Stimulated activated memory B cell treated with anti-CD40 and anti-IgM and Interleukin-4, amounts not matched to agents 10 μg/mL and 1 μg/mL and 100 μg/mL, for 72 hours (primary cell): ENCODE measurements around the gene CDH13.

Experiments
- ATAC-seq: fragments of 150-1000 bp; cut with Tn5 transposase; 2 replicates; pipeline ENCODE4 v1.10.0; 2021
- H3K27ac Mint-ChIP-seq: one replicate; pipeline ENCODE4 v1.8.0; 2022; ENCODE audit warnings: mild to moderate bottlenecking, mixed read lengths
- H3K27me3 Mint-ChIP-seq: one replicate; pipeline ENCODE4 v1.8.0; 2022; ENCODE audit warnings: mixed read lengths
- H3K36me3 Mint-ChIP-seq: one replicate; pipeline ENCODE4 v1.8.0; 2022; ENCODE audit warnings: mixed read lengths
- H3K4me1 Mint-ChIP-seq: one replicate; pipeline ENCODE4 v1.8.0; 2022; ENCODE audit warnings: mixed read lengths
- H3K4me3 Mint-ChIP-seq: one replicate; pipeline ENCODE4 v1.8.0; 2022; ENCODE audit warnings: mild to moderate bottlenecking, moderate library complexity, mixed read lengths
- H3K9me3 Mint-ChIP-seq: one replicate; pipeline ENCODE4 v1.8.0; 2022; ENCODE audit warnings: mixed read lengths

CDH13 gene

GRCh38 chr16:83743720-83744119, 1117.0 kb downstream of the CDH13 start:
- Mint-ChIP-seq H3K36me3 (no peaks in the 10 kb centered on the region), H3K27me3 (peaks cover 17% of the 10 kb centered on the region), H3K4me1 (peaks cover 22% of the 10 kb centered on the region), H3K27ac (peak overlapping the region; percentile 82), H3K4me3 (no peak overlapping the region), H3K9me3 (no peaks in the 10 kb centered on the region)
- ATAC-seq: no peak

DNA sequence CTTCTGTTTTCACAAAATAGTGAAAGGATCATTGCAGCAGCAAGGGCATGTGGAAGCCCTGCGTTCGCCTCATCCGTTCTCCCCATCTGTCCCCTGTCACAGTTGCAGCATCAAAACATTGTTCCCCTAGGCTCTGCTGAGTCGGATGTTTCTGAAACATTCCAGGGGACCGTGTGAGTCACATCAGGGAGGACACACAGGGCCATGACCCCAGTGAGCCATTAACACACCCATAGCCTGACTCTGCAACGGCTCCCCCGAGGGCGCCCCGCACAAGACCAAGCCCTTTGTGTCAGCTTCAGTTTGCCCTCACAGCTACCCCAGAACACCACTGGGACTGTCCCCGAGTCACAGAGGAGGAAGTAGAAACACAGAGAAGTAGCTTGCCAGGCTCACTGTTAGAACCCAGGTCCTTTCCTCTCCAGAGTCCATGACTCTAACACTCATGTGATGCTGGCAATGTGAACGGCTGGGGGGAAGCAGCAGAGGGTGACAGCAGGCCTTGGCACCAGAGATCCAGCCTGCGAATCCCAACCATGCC, 1117.7 kb downstream of the CDH13 start:
- Mint-ChIP-seq H3K4me3 (peak overlapping the region; percentile 60), H3K9me3 (no peaks in the 10 kb centered on the region), H3K4me1 (peaks cover 22% of the 10 kb centered on the region), H3K27me3 (peaks cover 18% of the 10 kb centered on the region), H3K27ac (peak overlapping the region; percentile 82), H3K36me3 (no peaks in the 10 kb centered on the region)
- peak; percentile 97 for ATAC-seq

DNA sequence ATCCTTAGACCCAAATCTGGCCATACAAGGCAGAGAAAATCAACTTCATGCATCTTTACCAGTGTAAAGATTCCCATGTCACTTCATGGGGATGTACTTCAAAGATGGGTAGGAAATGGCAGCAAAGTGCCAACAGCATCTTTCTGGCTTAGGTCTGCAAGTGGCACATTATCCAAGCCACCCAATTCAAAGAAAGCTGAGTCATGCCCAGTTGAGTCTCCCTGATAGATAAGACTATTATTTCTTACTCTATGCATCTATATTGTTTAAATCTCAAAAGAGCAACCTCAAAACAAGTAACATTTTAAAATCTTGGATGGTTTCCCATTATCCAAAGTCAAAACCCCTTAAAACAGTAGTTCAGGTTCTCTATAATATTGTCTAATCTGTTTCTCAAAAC, 1119.8 kb downstream of the CDH13 start:
- peaks cover 22% of the 10 kb centered on the region for H3K4me1 Mint-ChIP-seq
- H3K27ac Mint-ChIP-seq: no peak overlapping the region
- peaks cover 24% of the 10 kb centered on the region for H3K27me3 Mint-ChIP-seq
- H3K4me3 Mint-ChIP-seq: no peak overlapping the region
- H3K36me3 Mint-ChIP-seq: no peaks in the 10 kb centered on the region
- no peak for ATAC-seq
- no peaks in the 10 kb centered on the region for H3K9me3 Mint-ChIP-seq

DNA sequence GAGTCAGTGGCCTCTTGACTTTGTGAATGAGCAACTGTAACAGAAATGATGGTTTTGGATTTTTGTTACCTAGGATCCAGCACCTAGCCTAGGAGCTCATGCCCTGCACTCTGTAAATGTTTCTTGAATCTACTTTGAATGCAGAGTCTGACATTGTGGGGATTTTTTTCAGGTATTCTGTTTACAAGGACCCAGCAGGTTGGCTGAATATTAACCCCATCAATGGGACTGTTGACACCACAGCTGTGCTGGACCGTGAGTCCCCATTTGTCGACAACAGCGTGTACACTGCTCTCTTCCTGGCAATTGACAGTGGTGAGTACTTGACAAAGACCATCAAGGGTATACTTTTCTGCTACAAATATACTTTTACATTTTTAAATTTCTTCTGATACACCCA, 1121.2 kb downstream of the CDH13 start:
- no peak overlapping the region for H3K27ac Mint-ChIP-seq
- H3K4me1 Mint-ChIP-seq: peaks cover 22% of the 10 kb centered on the region
- no peak for ATAC-seq
- no peaks in the 10 kb centered on the region for H3K9me3 Mint-ChIP-seq
- H3K36me3 Mint-ChIP-seq: no peaks in the 10 kb centered on the region
- no peak overlapping the region for H3K4me3 Mint-ChIP-seq
- peaks cover 24% of the 10 kb centered on the region for H3K27me3 Mint-ChIP-seq

DNA sequence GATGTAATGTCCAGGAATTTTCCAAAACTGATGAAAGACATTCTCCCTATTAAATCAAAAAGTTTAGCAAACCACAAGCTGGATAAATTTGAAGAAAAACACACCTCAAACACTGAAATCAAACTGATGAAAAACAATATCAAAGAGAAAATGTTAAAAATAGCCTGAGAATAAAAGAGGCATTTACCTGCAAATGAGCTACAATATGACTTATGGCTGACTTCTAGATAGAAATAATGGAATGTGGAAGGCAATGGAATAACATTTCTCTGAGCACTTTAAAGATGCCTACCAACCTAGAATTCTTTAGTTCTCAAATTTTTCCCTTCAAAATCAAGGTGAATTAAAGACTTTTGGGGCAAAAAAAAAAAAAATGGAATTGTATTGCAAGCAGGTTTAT, 1128.6 kb downstream of the CDH13 start:
- Mint-ChIP-seq H3K27ac (no peak overlapping the region), H3K27me3 (peaks cover 18% of the 10 kb centered on the region), H3K9me3 (peaks cover 9% of the 10 kb centered on the region), H3K4me3 (no peak overlapping the region), H3K4me1 (no peaks in the 10 kb centered on the region), H3K36me3 (peaks cover 11% of the 10 kb centered on the region)
- ATAC-seq: no peak

DNA sequence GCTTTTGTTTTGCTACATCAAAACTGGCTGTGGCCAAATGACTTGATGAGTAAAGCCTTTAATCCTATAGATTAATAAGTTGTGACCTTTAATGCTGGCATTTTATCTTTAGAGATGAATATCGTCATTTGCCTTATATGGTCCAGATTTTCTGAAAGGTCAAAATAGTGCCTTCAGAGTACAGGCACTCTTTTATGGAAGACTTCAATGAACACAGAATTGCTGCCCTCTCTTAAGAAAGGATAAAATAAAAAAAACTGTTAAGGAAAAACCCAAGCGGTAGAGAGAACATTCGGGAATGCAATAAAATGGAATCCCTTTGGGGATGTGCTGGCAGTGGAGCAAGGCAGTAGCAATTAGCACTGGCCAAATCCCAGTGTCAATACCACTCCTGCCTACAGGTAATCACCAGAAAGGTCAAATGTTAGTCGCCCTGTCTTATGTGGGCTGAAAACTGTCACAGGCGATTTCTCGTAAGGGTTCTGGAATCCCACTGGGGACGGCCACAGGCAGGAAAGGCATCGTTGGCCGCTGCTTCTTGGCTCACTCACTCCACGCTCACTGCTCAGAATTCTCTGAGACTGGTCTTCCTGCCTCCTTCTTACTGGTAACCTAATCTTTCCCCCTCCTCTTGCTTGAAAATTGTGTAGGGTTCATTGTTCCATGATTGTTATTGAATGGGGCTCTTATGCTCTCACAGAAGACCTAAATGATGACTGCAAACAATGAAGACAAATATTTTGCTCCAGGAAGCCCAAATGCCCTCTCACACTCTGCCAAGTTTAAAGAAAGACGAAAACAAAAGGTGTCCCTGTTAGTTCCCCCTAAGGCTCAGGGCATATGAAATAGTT, 1135.6 kb downstream of the CDH13 start:
- Mint-ChIP-seq H3K27me3 (no peaks in the 10 kb centered on the region), H3K9me3 (no peaks in the 10 kb centered on the region), H3K4me1 (no peaks in the 10 kb centered on the region), H3K4me3 (no peak overlapping the region), H3K36me3 (no peaks in the 10 kb centered on the region), H3K27ac (no peak overlapping the region)
- ATAC-seq: no peak

DNA sequence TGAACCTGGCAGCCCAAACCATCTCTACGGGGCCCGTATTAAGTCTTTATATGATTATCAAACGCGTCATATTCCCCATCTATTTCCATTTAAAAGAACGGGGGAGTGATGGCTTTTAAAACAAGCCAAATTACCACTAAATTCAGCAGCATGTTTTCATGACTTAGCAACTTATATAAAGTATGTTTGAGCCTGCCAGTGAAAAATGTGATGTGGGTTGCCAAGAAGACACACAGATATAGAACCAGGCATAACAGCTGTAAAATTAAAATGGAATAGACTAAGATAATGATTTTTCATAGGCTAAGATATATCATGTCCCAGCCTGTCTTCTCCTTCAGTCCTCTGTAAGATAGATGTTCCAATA, 1136.2 kb downstream of the CDH13 start:
- no peak overlapping the region for H3K4me3 Mint-ChIP-seq
- no peak for ATAC-seq

DNA sequence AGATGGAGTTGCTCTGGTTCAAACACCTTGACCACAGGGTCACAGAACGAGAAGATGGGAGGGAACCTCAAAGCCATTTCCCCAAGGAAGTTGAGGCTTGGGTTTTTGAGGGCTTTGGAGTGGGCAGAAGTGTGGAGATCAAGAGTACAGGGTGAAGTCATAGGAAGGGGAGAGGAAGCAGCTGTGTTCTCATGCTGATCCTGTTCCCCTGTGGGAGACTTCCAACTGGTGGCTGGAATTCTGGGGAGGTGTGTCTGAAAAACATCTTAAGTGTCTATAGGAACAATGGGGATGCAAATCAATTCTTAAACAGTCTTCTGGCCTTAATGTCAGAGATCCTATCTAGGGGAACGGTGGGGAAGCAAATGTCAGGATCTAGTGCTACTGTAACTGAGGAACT, 1142.2 kb downstream of the CDH13 start:
- ATAC-seq: no peak
- H3K4me3 Mint-ChIP-seq: no peak overlapping the region
- H3K36me3 Mint-ChIP-seq: no peaks in the 10 kb centered on the region
- peak overlapping the region; percentile 64 for H3K27ac Mint-ChIP-seq
- H3K27me3 Mint-ChIP-seq: no peaks in the 10 kb centered on the region
- no peaks in the 10 kb centered on the region for H3K9me3 Mint-ChIP-seq
- H3K4me1 Mint-ChIP-seq: peaks cover 14% of the 10 kb centered on the region

More for the DNA sequence above, 1136.2 kb downstream of the CDH13 start:
- H3K27ac Mint-ChIP-seq: no peak overlapping the region
- H3K9me3 Mint-ChIP-seq: no peaks in the 10 kb centered on the region
- H3K27me3 Mint-ChIP-seq: no peaks in the 10 kb centered on the region
- H3K4me1 Mint-ChIP-seq: no peaks in the 10 kb centered on the region
- no peaks in the 10 kb centered on the region for H3K36me3 Mint-ChIP-seq

DNA sequence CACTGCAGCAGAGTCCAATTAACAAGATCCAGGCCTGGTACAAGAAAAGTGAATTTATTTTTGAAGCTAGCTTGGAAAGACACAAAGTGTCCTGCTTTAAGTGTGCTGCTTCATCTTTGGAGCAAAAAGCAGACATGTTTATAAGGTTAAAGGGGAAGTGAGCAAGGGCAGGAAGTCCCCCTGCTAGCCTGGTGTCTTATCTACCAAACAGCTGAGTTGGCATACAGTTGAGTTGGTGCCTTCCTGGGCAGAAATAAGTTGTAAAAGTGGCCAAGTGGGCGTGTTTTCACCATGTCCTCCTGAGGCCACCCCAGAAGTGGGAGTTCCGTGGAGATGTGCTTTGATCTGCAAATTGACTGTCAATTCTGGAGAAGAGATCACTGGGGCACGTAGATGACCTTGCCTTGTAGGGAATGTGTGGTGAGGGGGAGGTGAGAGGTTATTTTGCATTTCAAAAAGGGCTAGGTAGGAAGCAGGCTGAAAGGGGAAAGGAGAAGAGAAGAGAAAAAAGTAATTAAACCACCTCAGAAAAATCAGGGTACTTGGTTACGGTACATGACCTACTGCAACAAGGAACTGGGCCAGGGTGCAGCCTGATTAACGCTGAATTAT, 1142.7 kb downstream of the CDH13 start:
- H3K27ac Mint-ChIP-seq: peak overlapping the region; percentile 64
- ATAC-seq: peak; percentile 89
- H3K4me3 Mint-ChIP-seq: peak overlapping the region; percentile 1
- H3K9me3 Mint-ChIP-seq: no peaks in the 10 kb centered on the region
- H3K4me1 Mint-ChIP-seq: peaks cover 14% of the 10 kb centered on the region
- H3K36me3 Mint-ChIP-seq: no peaks in the 10 kb centered on the region
- no peaks in the 10 kb centered on the region for H3K27me3 Mint-ChIP-seq

GRCh38 chr16:83771306-83771942, 1144.7 kb downstream of the CDH13 start:
- H3K4me1 Mint-ChIP-seq: peaks cover 14% of the 10 kb centered on the region
- no peak overlapping the region for H3K4me3 Mint-ChIP-seq
- H3K36me3 Mint-ChIP-seq: no peaks in the 10 kb centered on the region
- no peak for ATAC-seq
- no peaks in the 10 kb centered on the region for H3K9me3 Mint-ChIP-seq
- H3K27ac Mint-ChIP-seq: no peak overlapping the region
- peaks cover 12% of the 10 kb centered on the region for H3K27me3 Mint-ChIP-seq

- H3K36me3 Mint-ChIP-seq: no peaks in the 10 kb centered on the region
- peaks cover 21% of the 10 kb centered on the region for H3K27me3 Mint-ChIP-seq
- no peaks in the 10 kb centered on the region for H3K9me3 Mint-ChIP-seq
- peaks cover 14% of the 10 kb centered on the region for H3K4me1 Mint-ChIP-seq
- H3K4me3 Mint-ChIP-seq: no peak overlapping the region
- no peak overlapping the region for H3K27ac Mint-ChIP-seq
- no peak for ATAC-seq
These were observed 1146.0 kb downstream of the CDH13 start for GRCh38 chr16:83772806-83773205.

GRCh38 chr16:83774066-83774465, 1147.3 kb downstream of the CDH13 start:
- peaks cover 9% of the 10 kb centered on the region for H3K4me1 Mint-ChIP-seq
- no peaks in the 10 kb centered on the region for H3K9me3 Mint-ChIP-seq
- no peaks in the 10 kb centered on the region for H3K36me3 Mint-ChIP-seq
- peaks cover 21% of the 10 kb centered on the region for H3K27me3 Mint-ChIP-seq
- no peak for ATAC-seq
- no peak overlapping the region for H3K4me3 Mint-ChIP-seq
- H3K27ac Mint-ChIP-seq: no peak overlapping the region

DNA sequence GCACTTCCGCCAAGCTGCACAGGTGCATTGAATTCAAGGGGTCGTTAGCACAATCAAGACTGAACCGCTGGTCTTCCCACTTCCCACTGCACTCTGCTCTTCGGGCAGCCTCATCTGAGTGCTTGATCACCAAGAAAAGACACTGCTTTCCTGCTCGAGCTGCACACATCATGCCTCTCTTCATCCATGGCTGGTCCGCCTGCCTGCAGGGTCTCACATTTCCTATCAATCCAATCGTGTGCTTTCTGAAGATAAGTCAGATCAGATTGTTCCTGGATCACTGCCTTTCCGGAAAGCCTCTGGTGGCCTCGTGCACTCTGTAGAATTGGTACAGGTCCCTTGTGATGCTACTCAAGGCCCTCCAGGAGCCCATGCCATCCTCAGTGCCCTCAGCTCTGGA, 1150.2 kb downstream of the CDH13 start:
- Mint-ChIP-seq H3K4me1 (peaks cover 16% of the 10 kb centered on the region), H3K36me3 (no peaks in the 10 kb centered on the region), H3K27me3 (peaks cover 33% of the 10 kb centered on the region), H3K4me3 (no peak overlapping the region), H3K27ac (no peak overlapping the region), H3K9me3 (no peaks in the 10 kb centered on the region)
- ATAC-seq: no peak

DNA sequence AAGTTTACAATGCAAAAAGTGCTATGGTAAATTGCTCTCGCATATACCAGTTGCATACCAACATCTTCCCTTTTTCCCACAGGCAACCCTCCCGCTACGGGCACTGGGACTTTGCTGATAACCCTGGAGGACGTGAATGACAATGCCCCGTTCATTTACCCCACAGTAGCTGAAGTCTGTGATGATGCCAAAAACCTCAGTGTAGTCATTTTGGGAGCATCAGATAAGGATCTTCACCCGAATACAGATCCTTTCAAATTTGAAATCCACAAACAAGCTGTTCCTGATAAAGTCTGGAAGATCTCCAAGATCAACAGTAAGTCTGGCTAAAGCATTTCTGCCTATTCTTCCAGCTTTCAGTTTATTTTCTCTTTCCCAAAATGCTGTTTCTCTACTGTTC, 1153.1 kb downstream of the CDH13 start:
- Mint-ChIP-seq H3K4me1 (peaks cover 16% of the 10 kb centered on the region), H3K9me3 (no peaks in the 10 kb centered on the region), H3K27me3 (peaks cover 39% of the 10 kb centered on the region), H3K4me3 (no peak overlapping the region), H3K36me3 (no peaks in the 10 kb centered on the region), H3K27ac (no peak overlapping the region)
- ATAC-seq: no peak

DNA sequence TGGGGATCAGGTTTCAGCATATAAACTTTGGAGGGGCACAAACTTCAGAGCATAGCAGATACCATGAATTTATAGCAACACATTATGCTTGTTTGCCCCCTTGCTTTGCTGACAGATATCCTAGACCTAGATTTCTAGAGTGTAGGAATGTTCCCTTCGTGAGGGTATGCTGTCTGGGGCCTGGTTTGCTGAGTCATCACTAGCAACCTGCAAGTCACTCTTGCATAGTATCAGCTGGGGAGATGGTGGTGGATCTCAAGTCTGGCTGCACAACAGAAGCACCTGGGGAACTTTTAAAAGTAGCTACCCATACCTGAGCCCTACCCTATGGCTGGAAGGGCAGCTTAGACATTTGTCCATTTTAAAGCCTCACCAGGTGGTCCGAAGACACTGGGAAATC, 1158.7 kb downstream of the CDH13 start:
- Mint-ChIP-seq H3K4me3 (no peak overlapping the region), H3K36me3 (peaks cover under 1% of the 10 kb centered on the region), H3K9me3 (no peaks in the 10 kb centered on the region), H3K4me1 (peaks cover 8% of the 10 kb centered on the region), H3K27me3 (peaks cover 17% of the 10 kb centered on the region), H3K27ac (no peak overlapping the region)
- no peak for ATAC-seq
